Upper lobe of left lung (tissue), 4 donors: ENCODE data around the gene GBP5.

Experiments used
- CTCF ChIP-seq, 6 experiments: fragments of 450-650 bp in 4 of 6; fragments of 200-600 bp in 2 of 6; sonication (generic) in 2 of 6; IDR thresholded peaks; one replicate each; pipeline ENCODE4 v1.5.1; 2016 to 2019; ENCODE audit warnings: antibody characterized with exemption in 6 of 6
- EP300 ChIP-seq, 4 donors: sonication (generic); formaldehyde crosslinking; IDR thresholded peaks; one replicate each; pipeline ENCODE4 v1.5.1; 2017; ENCODE audit warnings: antibody characterized with exemption in 4 of 4, control low read depth in 2 of 4
- POLR2A ChIP-seq, 4 donors: fragments of 450-650 bp; IDR thresholded peaks; one replicate each; pipeline ENCODE4 v1.5.1; 2016 to 2017; ENCODE audit warnings: antibody characterized with exemption in 4 of 4, mild to moderate bottlenecking in 2 of 4
- POLR2AphosphoS5 ChIP-seq, 2 donors: sonication (generic); formaldehyde crosslinking; IDR thresholded peaks; one replicate each; pipeline ENCODE4 v1.5.1; 2017; ENCODE audit warnings: antibody characterized with exemption in 2 of 2

GRCh38 chr1:89306273-89306672 lies 33.6 kb upstream of the GBP5 start:
- TF ChIP-seq CTCF (IDR thresholded peaks at IDR 0.05), result no peak
- TF ChIP-seq EP300 (IDR thresholded peaks at IDR 0.05), result no peak
- TF ChIP-seq POLR2AphosphoS5 (IDR thresholded peaks at IDR 0.05), result no peak
- TF ChIP-seq POLR2A (IDR thresholded peaks at IDR 0.05), result no peak
